DMS53 treated with DMSO at 0.1 percent for 48 hours (cell line): ENCODE measurements around the gene ARRB1.
A peak's percentile ranks its signal among the peaks of the same experiment; 100 is the strongest.
"Not testable (repeated sequence)": the region's sequence is repeated elsewhere in the genome, so short reads cannot be mapped to it uniquely, and the experiment has no call there.

Experiments used
- DNase-seq: peaks from one replicate; lab custom pipeline; 2025; ENCODE audit not compliant: unreplicated experiment; lab: John Stamatoyannopoulos, UW

ARRB1 gene

GRCh38 chr11:75351541-75351790 is at the start of gene ARRB1:
ARRB1 (minus strand) TSS chr11:75351661; CDS start chr11:75351607, 54 bp downstream.
- DNase-seq, result peak; percentile 77

- no peak for DNase-seq
Measured at GRCh38 chr11:75400146-75400865, 48.8 kb upstream of the ARRB1 start.

GRCh38 chr11:75399344-75400145 is 48.1 kb upstream of the ARRB1 start, which contains the start of gene RPS3:
RPS3 (plus strand) TSS chr11:75399518; CDS start chr11:75399548, 30 bp downstream.
- peak; percentile 96 for DNase-seq

- DNase-seq, result no peak
Measured at GRCh38 chr11:75398906-75399305, 47.4 kb upstream of the ARRB1 start.

- DNase-seq, result no peak
Measured at GRCh38 chr11:75394085-75394840, 42.8 kb upstream of the ARRB1 start.

GRCh38 chr11:75389925-75390324 is 38.5 kb upstream of the ARRB1 start:
- no peak for DNase-seq

- no peak for DNase-seq
Measured at GRCh38 chr11:75389276-75389605, 37.8 kb upstream of the ARRB1 start.

- DNase-seq, result peak; percentile 98
Measured at GRCh38 chr11:75388386-75389275, 37.2 kb upstream of the ARRB1 start.

- no peak for DNase-seq
Measured at GRCh38 chr11:75387736-75388294, 36.4 kb upstream of the ARRB1 start.

- DNase-seq, result peak; percentile 56
Measured at GRCh38 chr11:75386942-75387630, 35.6 kb upstream of the ARRB1 start.

GRCh38 chr11:75384438-75385080 is 33.1 kb upstream of the ARRB1 start:
- DNase-seq, result peak; percentile 95

GRCh38 chr11:75383246-75383645 is 31.8 kb upstream of the ARRB1 start:
- peak; percentile 86 for DNase-seq

- DNase-seq, result peak; percentile 65
Measured at GRCh38 chr11:75380716-75381420, 29.4 kb upstream of the ARRB1 start.

- DNase-seq, result no peak
Measured at GRCh38 chr11:75380245-75380644, 28.8 kb upstream of the ARRB1 start.

GRCh38 chr11:75378776-75379175 is 27.3 kb upstream of the ARRB1 start:
- DNase-seq, result not testable (repeated sequence)

GRCh38 chr11:75376175-75376574 is 24.7 kb upstream of the ARRB1 start:
- no peak for DNase-seq

- DNase-seq, result no peak
Measured at GRCh38 chr11:75375626-75376025, 24.2 kb upstream of the ARRB1 start.

- DNase-seq, result no peak
Measured at GRCh38 chr11:75374646-75375045, 23.2 kb upstream of the ARRB1 start.

- no peak for DNase-seq
Measured at GRCh38 chr11:75373201-75373600, 21.7 kb upstream of the ARRB1 start.
